ENCODE data around the gene TCIRG1.

The TCIRG1 gene

DNA sequence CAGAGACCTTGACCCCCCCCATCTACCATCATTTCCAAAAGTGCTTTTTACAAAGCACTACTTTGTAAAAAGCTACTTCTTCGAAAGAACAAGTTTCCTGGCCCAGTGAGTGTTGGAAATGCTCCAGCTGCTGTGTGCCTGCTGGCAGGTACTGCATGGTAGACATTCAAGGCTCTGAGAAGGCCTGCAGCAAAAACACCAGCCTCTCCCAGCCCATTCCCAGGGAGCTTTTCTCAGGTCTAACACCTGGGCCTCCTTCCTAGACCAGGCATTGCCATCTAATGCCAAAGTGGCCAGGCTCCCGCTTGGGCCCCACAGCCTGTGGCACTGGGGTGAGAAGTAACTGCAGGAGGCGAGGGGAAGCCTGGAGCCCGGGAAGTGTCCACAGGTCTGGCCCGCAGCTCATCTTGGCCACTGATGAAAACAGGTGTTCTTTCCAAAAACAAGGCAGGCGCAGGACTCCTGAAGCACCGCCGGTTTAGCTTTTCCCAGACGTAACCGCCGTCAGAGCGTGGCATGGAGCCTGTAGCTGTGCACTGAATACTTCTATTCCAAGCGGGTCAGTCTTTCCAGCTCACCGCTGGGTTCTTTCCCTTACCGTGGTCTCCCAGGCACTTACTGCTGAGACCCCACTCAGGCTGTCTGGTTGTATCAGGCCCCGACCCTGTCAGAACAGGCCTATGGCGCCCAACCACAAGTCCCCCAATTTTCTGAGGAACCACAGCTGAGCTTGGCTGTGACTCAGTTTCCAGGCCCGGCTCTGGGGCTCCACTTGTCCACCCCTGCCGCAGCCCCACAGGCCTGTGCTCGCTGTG is 1.2 kb upstream of the TCIRG1 start:
- DNase-seq = no peak

DNA sequence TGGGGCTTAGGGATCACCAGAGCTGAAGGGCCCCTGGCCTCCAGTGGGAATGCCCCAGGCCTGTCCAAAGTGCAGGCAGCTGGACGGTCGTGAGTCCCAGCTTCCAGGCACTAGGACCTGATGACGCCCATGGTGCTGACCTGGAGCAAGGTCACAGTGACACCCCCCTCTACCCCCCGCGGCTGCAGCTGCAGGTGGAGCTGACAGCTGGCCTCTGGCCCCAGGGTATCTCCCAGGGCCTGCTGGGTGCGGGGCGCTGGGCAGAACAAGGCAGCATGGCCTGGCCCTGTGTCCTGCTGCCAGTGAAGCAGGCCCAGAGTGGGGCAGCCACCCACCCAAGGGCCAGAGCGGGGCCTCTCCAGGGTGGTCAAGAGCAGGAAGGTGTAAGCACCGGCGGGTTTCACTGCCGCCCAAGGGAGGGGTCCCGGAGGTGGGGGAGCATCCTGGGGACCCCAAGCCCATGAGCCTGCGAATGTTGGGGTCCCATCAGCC is 553 bp upstream of the TCIRG1 start:
- DNase-seq = no peak

DNA sequence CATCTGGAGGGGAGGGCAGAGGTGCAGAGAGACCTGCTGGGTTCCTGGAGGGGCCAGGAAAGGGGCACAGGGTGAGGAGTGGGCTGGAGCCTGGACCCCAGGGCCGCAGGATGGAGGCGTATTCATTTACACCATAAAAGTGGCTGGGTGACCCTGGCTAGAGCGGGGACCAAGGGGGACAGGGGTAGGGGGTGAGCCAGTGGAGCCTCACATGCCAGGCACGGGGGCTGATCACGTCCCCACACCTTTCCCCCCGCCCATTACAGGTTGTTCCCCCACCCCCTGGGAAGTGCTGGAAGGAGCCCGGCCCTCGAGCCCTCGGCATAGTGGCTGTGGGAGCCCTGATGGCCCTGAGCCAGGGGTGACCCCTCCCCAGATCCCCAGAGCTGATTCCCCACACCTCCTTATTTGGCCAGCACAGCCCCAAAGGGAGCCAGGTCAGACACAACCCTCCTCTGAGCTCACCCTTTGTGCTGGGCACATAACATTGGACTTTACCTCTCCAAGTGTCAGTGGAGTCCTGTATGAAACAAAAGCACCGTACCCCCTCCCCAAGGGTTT is 781 bp downstream of the TCIRG1 start:
- DNase-seq = no peak

DNA sequence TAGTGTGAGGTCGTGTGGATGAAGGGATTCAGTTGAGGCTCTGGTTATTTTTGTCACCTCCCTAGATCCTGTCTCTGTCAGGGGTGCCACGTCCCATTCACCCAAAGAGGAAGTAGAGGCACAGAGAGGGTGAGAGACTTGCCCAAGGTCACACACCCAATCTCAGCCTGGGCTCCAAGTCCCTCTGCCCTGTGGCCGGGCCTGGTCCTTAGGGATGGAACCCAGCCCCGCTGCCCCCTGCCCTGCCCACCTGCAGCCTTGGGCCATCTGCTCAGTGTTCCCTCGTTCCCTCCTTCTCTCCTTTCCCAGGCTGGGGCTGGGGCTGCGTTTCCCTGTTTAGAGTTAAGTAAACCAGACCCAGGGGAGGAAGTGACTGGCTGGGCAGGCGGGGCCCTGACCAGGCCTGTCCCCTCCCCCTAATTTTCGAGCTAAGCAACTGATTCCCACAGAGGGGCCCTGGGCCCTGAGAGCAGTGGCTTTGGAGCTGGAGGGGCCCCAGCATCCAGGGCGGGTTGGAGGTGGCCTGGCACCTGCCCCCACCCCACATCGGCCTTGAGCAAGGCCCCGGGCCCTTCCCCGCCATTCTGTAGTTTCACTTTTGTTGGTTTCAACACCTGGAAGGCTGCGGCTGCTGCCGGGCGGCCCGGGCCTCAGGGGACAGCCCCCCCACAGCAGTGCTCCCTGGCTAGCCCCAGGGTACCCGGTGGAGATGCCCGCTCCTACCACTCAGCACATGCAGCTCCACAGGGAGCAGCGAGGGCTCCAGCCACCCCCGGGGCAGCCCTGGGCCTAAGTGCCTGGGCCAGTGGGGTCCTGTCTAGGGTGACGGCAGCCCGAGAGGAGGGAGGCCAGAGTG is 1.5 kb downstream of the TCIRG1 start:
- DNase-seq = no peak

DNA sequence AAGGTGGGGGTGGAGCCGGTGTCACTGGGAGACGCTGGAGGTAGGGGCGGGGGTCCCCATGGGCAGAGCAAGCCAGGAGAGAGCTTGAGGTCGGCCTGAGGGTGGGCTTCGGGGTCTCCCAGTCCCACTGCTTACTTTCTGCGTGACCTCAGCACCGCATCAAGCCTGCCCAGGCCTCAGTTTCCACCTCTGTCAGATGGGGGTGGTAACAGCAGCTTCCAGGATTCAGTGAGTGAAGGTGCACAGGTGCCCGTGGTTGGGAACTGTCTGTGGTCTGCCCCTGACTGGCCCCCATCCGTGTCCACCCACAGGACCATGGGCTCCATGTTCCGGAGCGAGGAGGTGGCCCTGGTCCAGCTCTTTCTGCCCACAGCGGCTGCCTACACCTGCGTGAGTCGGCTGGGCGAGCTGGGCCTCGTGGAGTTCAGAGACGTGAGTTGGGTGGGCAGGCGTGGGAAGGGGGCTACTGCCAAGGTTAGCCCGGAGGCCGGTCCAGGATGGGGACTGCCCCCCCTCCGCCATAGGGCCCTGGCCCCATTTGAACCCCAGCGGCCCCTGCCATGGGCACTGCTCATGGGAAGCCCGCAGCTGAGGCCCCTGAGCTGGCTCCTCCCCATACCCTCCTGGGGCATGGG is 2.2 kb downstream of the TCIRG1 start:
- no peak for DNase-seq

DNA sequence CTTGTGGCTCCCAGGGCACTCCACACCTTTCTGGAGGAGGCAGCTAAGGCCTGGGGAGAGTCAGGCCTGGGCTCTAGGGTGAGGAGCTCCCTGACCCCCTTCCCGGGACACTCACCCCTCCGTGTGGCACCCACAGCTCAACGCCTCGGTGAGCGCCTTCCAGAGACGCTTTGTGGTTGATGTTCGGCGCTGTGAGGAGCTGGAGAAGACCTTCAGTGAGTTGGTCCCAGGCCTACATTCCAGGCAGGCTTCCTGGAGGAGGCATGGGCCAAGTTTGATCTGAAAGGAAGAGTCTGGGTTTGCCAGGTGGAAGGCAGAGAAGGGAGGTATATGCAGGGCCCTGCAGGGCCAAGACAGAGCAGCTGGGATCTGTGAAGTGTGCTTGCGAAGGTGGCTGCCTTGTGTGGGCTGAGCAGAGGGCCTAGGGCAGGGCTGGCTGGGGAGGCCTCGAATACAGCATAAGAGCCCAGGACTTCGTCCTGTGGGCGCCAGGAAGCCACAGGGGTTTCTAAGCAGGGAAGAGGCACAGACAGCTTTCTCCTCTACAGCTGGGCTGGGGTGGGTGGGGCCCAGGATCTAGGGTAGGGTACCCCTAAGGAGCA is 2.9 kb downstream of the TCIRG1 start:
- no peak for DNase-seq

DNA sequence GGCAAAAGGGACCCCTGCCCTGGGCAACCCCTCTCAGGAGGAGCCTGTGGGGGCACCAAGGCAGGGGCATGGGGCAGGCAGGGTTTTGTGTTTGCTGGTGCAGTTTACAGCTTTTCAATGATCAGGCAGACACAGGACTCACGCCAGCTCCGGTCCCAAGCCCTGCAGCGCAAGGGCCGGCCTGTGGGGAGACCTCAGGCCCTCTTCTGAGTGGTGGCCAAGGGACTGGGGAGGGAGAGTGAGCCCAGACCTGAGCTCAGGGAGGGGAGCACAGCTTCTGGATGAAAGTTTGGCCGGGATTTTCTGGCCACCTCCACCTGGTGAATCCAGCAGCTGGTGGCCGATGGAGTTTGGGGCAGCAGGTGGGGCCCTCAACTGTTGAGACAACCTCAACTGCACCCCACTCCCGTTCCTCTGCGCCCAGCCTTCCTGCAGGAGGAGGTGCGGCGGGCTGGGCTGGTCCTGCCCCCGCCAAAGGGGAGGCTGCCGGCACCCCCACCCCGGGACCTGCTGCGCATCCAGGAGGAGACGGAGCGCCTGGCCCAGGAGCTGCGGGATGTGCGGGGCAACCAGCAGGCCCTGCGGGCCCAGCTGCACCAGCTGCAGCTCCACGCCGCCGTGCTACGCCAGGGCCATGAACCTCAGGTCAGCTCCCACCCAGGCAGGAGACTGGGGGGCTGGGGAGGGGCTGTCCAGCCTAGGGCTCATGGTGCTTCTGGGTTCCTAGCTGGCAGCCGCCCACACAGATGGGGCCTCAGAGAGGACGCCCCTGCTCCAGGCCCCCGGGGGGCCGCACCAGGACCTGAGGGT is 3.6 kb downstream of the TCIRG1 start:
- no peak for DNase-seq

DNA sequence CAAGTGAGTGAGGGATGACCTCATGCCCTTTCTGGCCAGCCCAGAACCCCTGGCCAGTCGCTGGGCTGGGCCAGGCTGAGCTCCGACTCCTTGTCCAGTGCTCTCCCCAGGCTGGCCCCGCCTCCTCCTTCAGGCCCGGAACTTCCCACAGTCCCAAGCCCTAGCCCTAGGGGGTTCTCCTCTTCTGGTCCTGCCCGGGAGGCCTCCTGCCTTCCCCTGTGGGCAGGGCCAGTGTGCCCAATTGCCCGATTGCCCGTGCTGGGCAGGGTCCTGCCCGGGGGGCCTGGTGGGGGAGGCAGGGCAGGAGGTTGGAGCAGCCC is 4.2 kb downstream of the TCIRG1 start:
- DNase-seq = no peak

DNA sequence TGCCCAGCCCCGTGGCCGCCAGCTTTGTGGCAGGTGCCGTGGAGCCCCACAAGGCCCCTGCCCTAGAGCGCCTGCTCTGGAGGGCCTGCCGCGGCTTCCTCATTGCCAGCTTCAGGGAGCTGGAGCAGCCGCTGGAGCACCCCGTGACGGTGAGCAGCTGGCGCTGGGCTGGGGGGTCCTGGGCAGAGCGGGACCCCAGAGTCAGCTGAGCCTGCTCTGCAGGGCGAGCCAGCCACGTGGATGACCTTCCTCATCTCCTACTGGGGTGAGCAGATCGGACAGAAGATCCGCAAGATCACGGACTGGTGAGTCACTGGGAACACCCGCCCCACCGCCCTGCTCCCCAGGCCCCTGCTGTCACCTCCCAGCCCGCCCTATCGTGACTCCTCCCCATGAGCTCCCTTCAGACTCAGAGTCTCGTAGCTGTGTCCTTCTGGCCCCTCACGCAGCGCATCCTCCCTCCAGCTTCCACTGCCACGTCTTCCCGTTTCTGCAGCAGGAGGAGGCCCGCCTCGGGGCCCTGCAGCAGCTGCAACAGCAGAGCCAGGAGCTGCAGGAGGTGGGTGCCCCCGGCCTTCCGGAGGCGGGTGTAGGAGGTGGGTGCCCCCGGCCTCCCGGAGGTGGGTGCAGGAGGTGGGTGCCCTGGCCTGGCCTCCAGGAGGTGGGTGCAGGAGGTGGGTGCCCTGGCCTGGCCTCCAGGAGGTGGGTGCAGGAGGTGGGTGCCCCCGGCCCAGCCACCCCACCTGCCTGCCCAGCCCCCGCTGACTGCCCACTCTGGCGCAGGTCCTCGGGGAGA is 4.7 kb downstream of the TCIRG1 start:
- DNase-seq = peak; percentile 63

DNA sequence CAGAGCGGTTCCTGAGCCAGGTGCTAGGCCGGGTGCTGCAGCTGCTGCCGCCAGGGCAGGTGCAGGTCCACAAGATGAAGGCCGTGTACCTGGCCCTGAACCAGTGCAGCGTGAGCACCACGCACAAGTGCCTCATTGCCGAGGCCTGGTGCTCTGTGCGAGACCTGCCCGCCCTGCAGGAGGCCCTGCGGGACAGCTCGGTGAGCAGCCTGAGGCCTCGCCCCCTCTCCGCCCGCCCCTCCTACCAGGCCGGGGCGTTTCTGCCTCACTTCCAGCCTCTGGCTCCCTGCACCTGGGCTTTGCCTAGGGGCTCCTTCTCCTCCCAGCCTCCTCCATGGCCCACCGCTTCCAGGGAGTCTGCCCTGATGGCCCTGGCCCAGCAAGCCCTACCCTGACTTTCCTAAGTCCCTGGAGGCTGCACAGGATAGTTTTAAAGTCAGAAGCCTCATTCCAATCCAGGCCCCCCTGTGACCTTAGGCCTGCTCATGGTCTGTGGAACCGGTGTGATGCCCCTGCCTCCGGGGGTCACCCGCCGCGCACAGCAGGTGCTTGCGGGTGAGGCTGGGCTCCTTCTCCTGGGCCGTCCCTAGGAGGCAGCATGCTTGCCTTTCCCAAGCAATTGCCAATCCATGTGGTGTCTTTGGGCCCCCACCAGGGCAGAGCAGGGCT is 5.5 kb downstream of the TCIRG1 start:
- peak; percentile 45 for DNase-seq

DNA sequence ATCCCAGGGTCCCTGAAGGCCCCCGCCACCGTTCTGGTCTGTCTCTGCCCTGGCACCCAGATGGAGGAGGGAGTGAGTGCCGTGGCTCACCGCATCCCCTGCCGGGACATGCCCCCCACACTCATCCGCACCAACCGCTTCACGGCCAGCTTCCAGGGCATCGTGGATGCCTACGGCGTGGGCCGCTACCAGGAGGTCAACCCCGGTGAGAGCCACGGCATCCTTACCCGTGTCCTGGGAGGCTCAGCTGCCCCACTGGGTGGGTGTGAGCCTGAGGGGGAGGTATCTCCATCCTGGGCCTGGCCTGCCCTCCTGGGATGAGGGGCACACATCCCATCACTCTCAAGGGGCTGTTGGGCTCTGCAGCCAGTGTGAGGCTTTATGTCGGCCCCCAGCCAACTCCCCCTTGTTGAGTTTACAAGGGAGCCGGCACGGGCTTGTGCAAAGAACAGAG is 6.1 kb downstream of the TCIRG1 start:
- DNase-seq = no peak

DNA sequence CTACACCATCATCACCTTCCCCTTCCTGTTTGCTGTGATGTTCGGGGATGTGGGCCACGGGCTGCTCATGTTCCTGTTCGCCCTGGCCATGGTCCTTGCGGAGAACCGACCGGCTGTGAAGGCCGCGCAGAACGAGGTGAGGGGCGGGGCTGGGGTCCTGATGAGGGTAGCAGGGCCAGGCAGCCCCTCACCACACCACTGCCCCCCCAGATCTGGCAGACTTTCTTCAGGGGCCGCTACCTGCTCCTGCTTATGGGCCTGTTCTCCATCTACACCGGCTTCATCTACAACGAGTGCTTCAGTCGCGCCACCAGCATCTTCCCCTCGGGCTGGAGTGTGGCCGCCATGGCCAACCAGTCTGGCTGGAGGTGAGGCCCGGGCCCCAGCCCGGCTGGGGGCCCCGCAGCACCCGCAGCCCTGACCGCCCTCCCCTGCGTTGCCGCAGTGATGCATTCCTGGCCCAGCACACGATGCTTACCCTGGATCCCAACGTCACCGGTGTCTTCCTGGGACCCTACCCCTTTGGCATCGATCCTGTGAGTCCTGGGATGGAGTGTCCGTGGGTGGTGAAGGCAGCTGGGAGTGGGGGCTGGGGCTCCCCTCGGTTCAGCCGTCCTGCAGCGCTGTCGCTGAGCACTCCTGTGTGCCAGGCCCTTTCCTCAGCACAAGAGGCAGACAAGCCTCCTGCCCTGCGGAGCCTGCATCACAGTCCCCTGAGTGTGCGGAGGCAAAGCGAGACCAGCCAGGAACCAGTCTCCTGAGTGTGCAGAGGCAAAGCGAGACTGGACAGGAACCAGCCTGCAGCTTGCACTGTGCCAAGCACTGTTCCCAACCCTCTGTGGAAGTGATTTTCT is 8.8 kb downstream of the TCIRG1 start:
- DNase-seq = no peak

DNA sequence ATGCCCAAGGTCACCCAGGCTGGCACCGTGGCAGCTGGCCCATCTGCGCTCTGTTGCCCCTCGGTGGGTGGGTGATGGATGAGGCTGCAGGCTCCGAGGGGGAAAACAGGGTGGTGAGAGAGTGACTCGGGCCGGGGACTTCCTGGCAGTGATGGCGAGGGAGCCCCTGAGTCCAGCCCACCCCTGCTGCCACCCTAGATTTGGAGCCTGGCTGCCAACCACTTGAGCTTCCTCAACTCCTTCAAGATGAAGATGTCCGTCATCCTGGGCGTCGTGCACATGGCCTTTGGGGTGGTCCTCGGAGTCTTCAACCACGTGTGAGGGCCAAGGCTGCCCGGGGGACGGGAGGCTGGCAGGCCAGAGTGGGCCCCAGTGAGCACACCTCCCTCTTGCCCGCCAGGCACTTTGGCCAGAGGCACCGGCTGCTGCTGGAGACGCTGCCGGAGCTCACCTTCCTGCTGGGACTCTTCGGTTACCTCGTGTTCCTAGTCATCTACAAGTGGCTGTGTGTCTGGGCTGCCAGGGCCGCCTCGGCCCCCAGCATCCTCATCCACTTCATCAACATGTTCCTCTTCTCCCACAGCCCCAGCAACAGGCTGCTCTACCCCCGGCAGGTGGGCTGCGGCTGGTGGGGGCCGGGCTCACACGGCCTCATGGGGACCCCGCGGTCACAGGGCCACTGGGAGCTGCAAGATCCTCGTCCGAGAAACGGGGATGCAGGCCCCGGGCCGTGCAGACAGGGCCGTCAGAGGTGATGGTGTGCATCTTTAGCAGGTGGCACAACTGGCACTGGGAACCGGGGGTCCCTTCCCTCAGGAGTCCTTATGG is 10.1 kb downstream of the TCIRG1 start:
- no peak for DNase-seq

DNA sequence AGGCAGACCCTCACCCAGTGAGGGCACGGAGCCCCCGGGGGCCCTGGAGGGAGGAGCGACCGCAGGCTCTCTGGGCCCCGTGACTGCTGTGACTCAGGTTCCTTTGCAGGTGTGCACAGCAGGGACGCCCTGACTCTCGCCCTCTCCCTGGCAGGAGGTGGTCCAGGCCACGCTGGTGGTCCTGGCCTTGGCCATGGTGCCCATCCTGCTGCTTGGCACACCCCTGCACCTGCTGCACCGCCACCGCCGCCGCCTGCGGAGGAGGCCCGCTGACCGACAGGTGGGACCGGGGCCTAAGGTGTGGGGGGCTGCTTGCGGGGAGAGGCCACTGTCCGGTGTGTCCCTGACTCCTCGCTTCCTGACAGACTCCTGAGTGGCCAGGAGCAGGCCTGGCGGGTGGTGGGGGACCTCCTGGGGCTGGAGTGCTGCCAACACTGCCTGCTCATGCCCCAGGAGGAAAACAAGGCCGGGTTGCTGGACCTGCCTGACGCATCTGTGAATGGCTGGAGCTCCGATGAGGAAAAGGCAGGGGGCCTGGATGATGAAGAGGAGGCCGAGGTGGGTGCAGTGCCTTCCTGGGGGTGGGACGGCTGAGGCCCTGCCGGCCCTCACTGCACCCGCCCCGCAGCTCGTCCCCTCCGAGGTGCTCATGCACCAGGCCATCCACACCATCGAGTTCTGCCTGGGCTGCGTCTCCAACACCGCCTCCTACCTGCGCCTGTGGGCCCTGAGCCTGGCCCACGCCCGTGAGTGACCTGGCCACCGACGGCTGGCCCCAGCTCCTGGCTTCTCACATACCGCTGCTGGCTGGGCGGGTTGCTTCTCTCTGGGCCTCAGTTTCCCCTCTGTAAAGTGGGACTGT is 10.9 kb downstream of the TCIRG1 start:
- no peak for DNase-seq

DNA sequence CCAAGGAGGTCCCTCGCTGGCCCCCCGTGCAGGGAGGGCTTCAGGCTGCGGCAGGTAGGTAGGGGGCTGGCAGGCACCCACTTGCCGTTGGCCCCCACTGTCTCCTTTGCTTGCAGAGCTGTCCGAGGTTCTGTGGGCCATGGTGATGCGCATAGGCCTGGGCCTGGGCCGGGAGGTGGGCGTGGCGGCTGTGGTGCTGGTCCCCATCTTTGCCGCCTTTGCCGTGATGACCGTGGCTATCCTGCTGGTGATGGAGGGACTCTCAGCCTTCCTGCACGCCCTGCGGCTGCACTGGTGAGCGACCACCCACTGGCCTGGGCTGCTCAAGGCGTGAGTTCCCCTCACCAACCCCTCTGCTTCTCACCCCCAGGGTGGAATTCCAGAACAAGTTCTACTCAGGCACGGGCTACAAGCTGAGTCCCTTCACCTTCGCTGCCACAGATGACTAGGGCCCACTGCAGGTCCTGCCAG is 11.6 kb downstream of the TCIRG1 start:
- DNase-seq = no peak

DNA sequence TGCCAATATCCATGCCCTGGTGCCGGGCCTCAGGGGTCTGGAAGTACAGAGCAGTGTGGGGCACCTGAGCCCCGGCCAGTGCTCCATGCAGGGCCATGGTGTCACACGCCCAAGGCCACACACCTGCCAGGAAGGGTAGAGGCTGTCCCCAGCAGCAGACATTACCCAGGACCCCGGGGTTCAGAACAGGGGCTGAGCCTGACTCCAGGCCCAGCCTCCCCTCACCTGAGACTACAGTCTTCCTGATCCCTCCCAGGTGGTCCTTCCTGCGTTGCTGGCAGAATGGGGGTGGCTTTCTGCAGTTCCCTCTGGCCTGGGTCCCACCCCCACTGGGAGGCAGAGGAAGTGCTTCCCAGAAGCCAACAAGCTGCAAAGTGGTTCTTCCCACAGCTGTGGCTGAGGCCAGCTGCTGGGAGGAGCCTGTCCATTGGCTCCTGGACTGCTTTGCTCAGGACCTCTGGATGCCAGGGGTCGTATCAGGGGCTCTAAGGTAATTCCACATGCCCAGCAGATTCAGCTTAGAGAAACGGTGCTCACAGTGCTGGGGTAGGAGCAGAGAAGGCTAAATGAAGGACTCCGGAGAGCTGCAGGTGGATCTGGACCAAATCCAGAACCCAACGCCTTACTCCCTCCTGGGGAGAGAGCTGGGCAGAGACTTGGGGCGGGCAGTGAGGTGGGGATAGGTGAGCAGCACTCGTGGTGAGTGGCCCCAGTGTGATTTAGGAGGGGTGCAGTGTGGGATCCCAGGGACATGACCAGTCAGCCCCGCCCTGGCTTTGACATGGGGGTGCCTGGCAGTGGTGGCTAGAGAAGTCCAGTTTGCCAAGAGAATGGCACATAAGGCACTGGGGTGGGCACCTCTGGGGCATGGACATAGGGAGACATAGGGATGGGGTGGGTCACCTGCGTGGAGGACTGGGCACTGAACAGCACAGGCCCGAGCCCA is 12.6 kb downstream of the TCIRG1 start:
- DNase-seq = no peak

All from NCI-H2171 (cell line).